HG03439 (cell line): ENCODE data around the gene RSU1.
"Not testable (repeated sequence)": the region's sequence is repeated elsewhere in the genome, so short reads cannot be mapped to it uniquely, and the experiment has no call there.

ENCODE experiments used
- ATAC-seq: cut with Tn5 transposase; IDR thresholded peaks from one replicate; pipeline ENCODE4 v1.9.1; 2021; ENCODE audit warnings: mild to moderate bottlenecking, moderate library complexity; ENCODE audit not compliant: unreplicated experiment

Gene RSU1

GRCh38 chr10:16817125-16818019 lies at the start of gene RSU1:
Gene RSU1 (minus strand): TSS chr10:16817424. CDS start chr10:16817081, 343 bp downstream.
- peak; percentile 100 for ATAC-seq

GRCh38 chr10:16866541-16867275 lies 49.5 kb upstream of the RSU1 start:
- ATAC-seq, result no peak

GRCh38 chr10:16865766-16866165 lies 48.5 kb upstream of the RSU1 start:
- no peak for ATAC-seq

- no peak for ATAC-seq
Measured at GRCh38 chr10:16863766-16864165, 46.5 kb upstream of the RSU1 start.

GRCh38 chr10:16857419-16857818 lies 40.2 kb upstream of the RSU1 start:
- ATAC-seq, result no peak

GRCh38 chr10:16856567-16856966 lies 39.3 kb upstream of the RSU1 start:
- no peak for ATAC-seq

GRCh38 chr10:16856092-16856491 lies 38.9 kb upstream of the RSU1 start:
- ATAC-seq, result no peak

- ATAC-seq, result no peak
Measured at GRCh38 chr10:16854623-16855022, 37.4 kb upstream of the RSU1 start.

GRCh38 chr10:16853809-16854208 lies 36.6 kb upstream of the RSU1 start:
- no peak for ATAC-seq

GRCh38 chr10:16853201-16853600 lies 36.0 kb upstream of the RSU1 start:
- no peak for ATAC-seq

- ATAC-seq, result no peak
Measured at GRCh38 chr10:16852624-16853023, 35.4 kb upstream of the RSU1 start.

- no peak for ATAC-seq
Measured at GRCh38 chr10:16848562-16849154, 31.4 kb upstream of the RSU1 start.

- ATAC-seq, result no peak
Measured at GRCh38 chr10:16847644-16848043, 30.4 kb upstream of the RSU1 start.

GRCh38 chr10:16845248-16845647 lies 28.0 kb upstream of the RSU1 start:
- ATAC-seq, result no peak

- peak; percentile 66 for ATAC-seq
Measured at GRCh38 chr10:16843252-16843870, 26.1 kb upstream of the RSU1 start.

GRCh38 chr10:16835228-16835627 lies 18.0 kb upstream of the RSU1 start:
- ATAC-seq, result no peak

GRCh38 chr10:16832351-16833080 lies 15.3 kb upstream of the RSU1 start:
- no peak for ATAC-seq

- ATAC-seq, result no peak
Measured at GRCh38 chr10:16828701-16829175, 11.5 kb upstream of the RSU1 start.

- ATAC-seq, result peak; percentile 87
Measured at GRCh38 chr10:16828114-16828568, 10.9 kb upstream of the RSU1 start.

- ATAC-seq, result not testable (repeated sequence)
Measured at GRCh38 chr10:16827474-16827873, 10.2 kb upstream of the RSU1 start.
